Subcutaneous adipose tissue (tissue), 4 donors: ENCODE data around the gene COMP. TPM values are rescaled to one million over a fixed set of nuclear protein-coding genes. Genes with fewer than 3 reads are reported as not detected.

Experiments used
- CTCF ChIP-seq: fragments of 450-650 bp; IDR thresholded peaks from one replicate; pipeline ENCODE4 v1.5.1; 2016; ENCODE audit warnings: low read depth, mild to moderate bottlenecking, control low read depth, antibody characterized with exemption, moderate library complexity
- total RNA-seq, 4 donors: library from RNA; depleted of rRNA; stranded (reverse); fragments of >200 nt; gene quantifications; one replicate each; pipeline ENCODE4 v1.1.0, GENCODE V29; 2016

Gene COMP
- total RNA-seq, 4 donors from 2014 or later = 6.2 to 48.0 (median 14.2) TPM

- no peak for TF ChIP-seq CTCF
These were observed 45.2 kb downstream of the COMP start for GRCh38 chr19:18745931-18746330.

- TF ChIP-seq CTCF = no peak
These were observed 45.9 kb downstream of the COMP start for GRCh38 chr19:18745012-18745735.

GRCh38 chr19:18743784-18744418 lies 47.2 kb downstream of the COMP start:
- TF ChIP-seq CTCF = no peak

- TF ChIP-seq CTCF = no peak
These were observed 48.0 kb downstream of the COMP start for GRCh38 chr19:18742838-18743783.

- TF ChIP-seq CTCF = no peak
These were observed 48.8 kb downstream of the COMP start for GRCh38 chr19:18742324-18742723.

- no peak for TF ChIP-seq CTCF
These were observed 49.7 kb downstream of the COMP start for GRCh38 chr19:18741124-18742121.
